Measurements from ENCODE around the gene CLPTM1L.

Gene CLPTM1L

GRCh38 chr5:1380910-1381309 lies 36.0 kb upstream of the CLPTM1L start:
- Histone ChIP-seq H3K9me3 (ENCODE audit: control insufficient read depth, low read length) (no peaks in the 10 kb centered on the region), H3K27me3 (ENCODE audit: control insufficient read depth, insufficient read depth, low read length) (no peaks in the 10 kb centered on the region), H3K27ac (no peak overlapping the region), H3K9ac (no peak overlapping the region), H2AFZ (no peak overlapping the region), H3K79me2 (no peaks in the 10 kb centered on the region), H3K36me3 (ENCODE audit: control insufficient read depth, insufficient read depth, low read length) (no peaks in the 10 kb centered on the region), H3K4me1 (peaks cover 3% of the 10 kb centered on the region), H3K4me3 (ENCODE audit: low read depth, low read length) (no peak overlapping the region), H3K4me2 (ENCODE audit: low read length) (no peak overlapping the region)
- no peak for TF ChIP-seq CTCF (IDR thresholded peaks at IDR 0.05)

GRCh38 chr5:1380011-1380817 lies 35.3 kb upstream of the CLPTM1L start:
- Histone ChIP-seq H3K4me1 (no peaks in the 10 kb centered on the region), H3K9ac (no peak overlapping the region), H3K79me2 (no peaks in the 10 kb centered on the region), H3K36me3 (ENCODE audit: control insufficient read depth, insufficient read depth, low read length) (no peaks in the 10 kb centered on the region), H3K27me3 (ENCODE audit: control insufficient read depth, insufficient read depth, low read length) (no peaks in the 10 kb centered on the region), H3K9me3 (ENCODE audit: control insufficient read depth, low read length) (no peaks in the 10 kb centered on the region), H3K27ac (no peak overlapping the region), H2AFZ (peak overlapping the region; percentile 31), H3K4me2 (ENCODE audit: low read length) (peak overlapping the region; percentile 31), H3K4me3 (ENCODE audit: low read depth, low read length) (peak overlapping the region; percentile 2)
- peak; percentile 86 for TF ChIP-seq CTCF (IDR thresholded peaks at IDR 0.05)

- Histone ChIP-seq H3K9ac (no peak overlapping the region), H3K4me3 (ENCODE audit: low read depth, low read length) (no peak overlapping the region)
Observed at GRCh38 chr5:1378866-1379659, 34.2 kb upstream of the CLPTM1L start.

GRCh38 chr5:1378096-1378495 lies 33.2 kb upstream of the CLPTM1L start:
- H3K4me3 ChIP-seq (ENCODE audit: low read depth, low read length): no peak overlapping the region
- H2AFZ ChIP-seq: no peak overlapping the region
- no peaks in the 10 kb centered on the region for H3K27me3 ChIP-seq (ENCODE audit: control insufficient read depth, insufficient read depth, low read length)
- no peak overlapping the region for H3K9ac ChIP-seq
- no peak overlapping the region for H3K4me2 ChIP-seq (ENCODE audit: low read length)
- no peaks in the 10 kb centered on the region for H3K36me3 ChIP-seq (ENCODE audit: control insufficient read depth, insufficient read depth, low read length)
- no peak for TF ChIP-seq CTCF (IDR thresholded peaks at IDR 0.05)
- H3K79me2 ChIP-seq: no peaks in the 10 kb centered on the region
- H3K27ac ChIP-seq: no peak overlapping the region
- H3K9me3 ChIP-seq (ENCODE audit: control insufficient read depth, low read length): no peaks in the 10 kb centered on the region
- H3K4me1 ChIP-seq: no peaks in the 10 kb centered on the region

More at GRCh38 chr5:1378866-1379659, 34.2 kb upstream of the CLPTM1L start:
- H3K4me2 ChIP-seq (ENCODE audit: low read length): no peak overlapping the region
- H3K27ac ChIP-seq: no peak overlapping the region
- no peaks in the 10 kb centered on the region for H3K9me3 ChIP-seq (ENCODE audit: control insufficient read depth, low read length)
- TF ChIP-seq CTCF (IDR thresholded peaks at IDR 0.05): no peak
- H3K27me3 ChIP-seq (ENCODE audit: control insufficient read depth, insufficient read depth, low read length): no peaks in the 10 kb centered on the region
- no peaks in the 10 kb centered on the region for H3K36me3 ChIP-seq (ENCODE audit: control insufficient read depth, insufficient read depth, low read length)
- H3K79me2 ChIP-seq: no peaks in the 10 kb centered on the region
- H2AFZ ChIP-seq: no peak overlapping the region
- H3K4me1 ChIP-seq: no peaks in the 10 kb centered on the region

Measured in parathyroid adenoma (tissue), 2 donors.